Smooth muscle cell (in vitro differentiated cells): Measurements from ENCODE around the gene UBQLN1. TPM values are rescaled to one million over a fixed set of nuclear protein-coding genes. Genes with fewer than 3 reads are reported as not detected.

Experiments
- DNase-seq: peaks from one replicate; lab custom pipeline; 2025; ENCODE audit not compliant: unreplicated experiment; lab: John Stamatoyannopoulos, UW
- H2AFZ ChIP-seq: fragments of 200-600 bp; sonication (generic); 2 replicates; pipeline ENCODE4 v1.6.0; 2016; ENCODE audit warnings: antibody characterized with exemption, low read depth, mild to moderate bottlenecking
- H3F3A ChIP-seq: fragments of 200-600 bp; sonication (generic); 2 replicates; pipeline ENCODE4 v1.6.0; 2017; ENCODE audit warnings: antibody characterized with exemption, low read depth
- H3K27ac ChIP-seq: fragments of 200-600 bp; sonication (generic); 2 replicates; pipeline ENCODE4 v1.5.1; 2016; ENCODE audit warnings: low read depth, mild to moderate bottlenecking
- H3K27me3 ChIP-seq: fragments of 200-600 bp; sonication (generic); 2 replicates; pipeline ENCODE4 v1.6.1; 2016; ENCODE audit warnings: low read depth, mild to moderate bottlenecking
- H3K36me3 ChIP-seq: fragments of 200-600 bp; sonication (generic); 2 replicates; pipeline ENCODE4 v1.5.1; 2016; ENCODE audit warnings: low read depth
- H3K4me1 ChIP-seq: fragments of 200-600 bp; sonication (generic); 2 replicates; pipeline ENCODE4 v1.5.1; 2016; ENCODE audit warnings: low read depth
- H3K4me2 ChIP-seq: fragments of 200-600 bp; sonication (generic); 2 replicates; pipeline ENCODE4 v1.6.0; 2016; ENCODE audit warnings: mild to moderate bottlenecking
- H3K4me3 ChIP-seq: fragments of 200-600 bp; sonication (generic); 2 replicates; pipeline ENCODE4 v1.5.1; 2016; ENCODE audit warnings: mild to moderate bottlenecking
- H3K79me2 ChIP-seq: fragments of 200-600 bp; sonication (generic); 2 replicates; pipeline ENCODE4 v1.6.0; 2016; ENCODE audit warnings: low read depth, mild to moderate bottlenecking
- H3K9ac ChIP-seq: fragments of 200-600 bp; sonication (generic); 2 replicates; pipeline ENCODE4 v1.6.0; 2016; ENCODE audit warnings: low read depth
- H3K9me3 ChIP-seq: fragments of 200-600 bp; sonication (generic); replicated peaks from 2 replicates; pipeline ENCODE4 v1.5.1; 2016; ENCODE audit warnings: low read depth
- H4K20me1 ChIP-seq: fragments of 200-600 bp; sonication (generic); 2 replicates; pipeline ENCODE4 v1.6.0; 2016; ENCODE audit warnings: low read depth
- CTCF ChIP-seq: fragments of 200-600 bp; sonication (generic); IDR thresholded peaks from 2 replicates; pipeline ENCODE4 v1.5.1; 2017; ENCODE audit warnings: borderline replicate concordance, mild to moderate bottlenecking, antibody characterized with exemption; ENCODE audit not compliant: insufficient read depth, poor library complexity, severe bottlenecking
- WGBS: methylation state at CpG from one replicate; pipeline ENCODE4 v1.1.7; 2016; ENCODE audit warnings: low lambda C conversion rate; 5-methylcytosine and 5-hydroxymethylcytosine counted together
- polyA plus RNA-seq: library from polyadenylated mRNA; unstranded; fragments of >200 nt; fragmentation: Nextera tagmentation; extraction: Ambion mirVana; gene quantifications from 2 replicates; pipeline ENCODE4 v1.2.1, GENCODE V29; 2016
- total RNA-seq: library from RNA; depleted of rRNA; stranded (reverse); fragments of >200 nt; gene quantifications from 2 replicates; pipeline ENCODE4 v1.2.3, GENCODE V29; 2014

The UBQLN1 gene
- total and polyA plus RNA-seq, 2 experiments from 2014 or later = 36.2 to 116 TPM

GRCh38 chr9:83721509-83721908 is 13.8 kb upstream of the UBQLN1 start:
- TF ChIP-seq CTCF = no peak
- Histone ChIP-seq H3K4me3 (no peak overlapping the region), H3K4me1 (no peaks in the 10 kb centered on the region), H3F3A (no peaks in the 10 kb centered on the region), H3K36me3 (no peaks in the 10 kb centered on the region), H3K27ac (no peak overlapping the region), H3K9me3 (no peaks in the 10 kb centered on the region), H3K79me2 (no peaks in the 10 kb centered on the region), H3K9ac (no peak overlapping the region), H3K4me2 (no peak overlapping the region), H4K20me1 (no peaks in the 10 kb centered on the region), H2AFZ (no peak overlapping the region), H3K27me3 (no peaks in the 10 kb centered on the region)
- no peak for DNase-seq

- Histone ChIP-seq H3K9me3 (no peaks in the 10 kb centered on the region), H3K4me2 (no peak overlapping the region), H3K27ac (no peak overlapping the region), H3K4me3 (no peak overlapping the region), H2AFZ (no peak overlapping the region), H3K4me1 (no peaks in the 10 kb centered on the region), H3K9ac (no peak overlapping the region), H3K79me2 (no peaks in the 10 kb centered on the region), H3K36me3 (no peaks in the 10 kb centered on the region), H3K27me3 (peaks cover 2% of the 10 kb centered on the region), H4K20me1 (no peaks in the 10 kb centered on the region), H3F3A (no peaks in the 10 kb centered on the region)
- TF ChIP-seq CTCF = no peak
- DNase-seq = no peak
Measured at GRCh38 chr9:83715794-83716193, 8.0 kb upstream of the UBQLN1 start.

GRCh38 chr9:83715221-83715620 is 7.5 kb upstream of the UBQLN1 start:
- H3K4me3 ChIP-seq = no peak overlapping the region
- H2AFZ ChIP-seq = no peak overlapping the region
- no peaks in the 10 kb centered on the region for H3K4me1 ChIP-seq
- no peaks in the 10 kb centered on the region for H3K36me3 ChIP-seq
- no peak for DNase-seq
- H3K9me3 ChIP-seq = no peaks in the 10 kb centered on the region
- H3K79me2 ChIP-seq = no peaks in the 10 kb centered on the region
- H3K4me2 ChIP-seq = no peak overlapping the region
- no peaks in the 10 kb centered on the region for H4K20me1 ChIP-seq
- TF ChIP-seq CTCF = no peak
- H3K9ac ChIP-seq = no peak overlapping the region
- no peaks in the 10 kb centered on the region for H3F3A ChIP-seq
- H3K27ac ChIP-seq = no peak overlapping the region
- peaks cover 2% of the 10 kb centered on the region for H3K27me3 ChIP-seq
- 94% methylated on average over 1 of the region's 1 CpG for WGBS

- DNase-seq = no peak
- H3K4me1 ChIP-seq = no peaks in the 10 kb centered on the region
- peaks cover 2% of the 10 kb centered on the region for H3K27me3 ChIP-seq
- no peak overlapping the region for H2AFZ ChIP-seq
- H3K4me3 ChIP-seq = no peak overlapping the region
- peak; percentile 8 for TF ChIP-seq CTCF
- 83% methylated on average over 3 of the region's 3 CpGs for WGBS
- H3K36me3 ChIP-seq = no peaks in the 10 kb centered on the region
- no peak overlapping the region for H3K9ac ChIP-seq
- H3K4me2 ChIP-seq = no peak overlapping the region
- H3K27ac ChIP-seq = no peak overlapping the region
- no peaks in the 10 kb centered on the region for H4K20me1 ChIP-seq
- no peaks in the 10 kb centered on the region for H3K79me2 ChIP-seq
- no peaks in the 10 kb centered on the region for H3F3A ChIP-seq
- H3K9me3 ChIP-seq = no peaks in the 10 kb centered on the region
Measured at GRCh38 chr9:83714329-83714728, 6.6 kb upstream of the UBQLN1 start.
